Subcutaneous adipose tissue (tissue), 4 donors: ENCODE results near the gene CENPB. TPM values are rescaled to one million over a fixed set of nuclear protein-coding genes. Genes with fewer than 3 reads are reported as not detected.

Source experiments
- CTCF ChIP-seq: fragments of 450-650 bp; IDR thresholded peaks from one replicate; pipeline ENCODE4 v1.5.1; 2016; ENCODE audit warnings: low read depth, mild to moderate bottlenecking, control low read depth, antibody characterized with exemption, moderate library complexity
- total RNA-seq, 4 donors: library from RNA; depleted of rRNA; stranded (reverse); fragments of >200 nt; gene quantifications; one replicate each; pipeline ENCODE4 v1.1.0, GENCODE V29; 2016

Gene CENPB
- total RNA-seq, 4 donors from 2014 or later, result 36.5 to 101 (median 51.4) TPM

GRCh38 chr20:3739926-3740451 lies 46.6 kb downstream of the CENPB start:
- TF ChIP-seq CTCF, result no peak

GRCh38 chr20:3739054-3739925 lies 47.2 kb downstream of the CENPB start:
- TF ChIP-seq CTCF, result no peak

GRCh38 chr20:3738111-3739053 lies 48.2 kb downstream of the CENPB start:
- TF ChIP-seq CTCF, result no peak

- no peak for TF ChIP-seq CTCF
Measured at GRCh38 chr20:3735768-3736167, 50.8 kb downstream of the CENPB start.

- no peak for TF ChIP-seq CTCF
Measured at GRCh38 chr20:3734111-3734843, 52.3 kb downstream of the CENPB start.

Other genes starting within 250 kb of the CENPB start
- not detected for gene GFRA4, start 123.3 kb downstream of the CENPB start, total RNA-seq
- gene ADAM33, start 104.7 kb downstream of the CENPB start, total RNA-seq, result 10 to 100 TPM; 23.6 to 43.9 (median 39.0) TPM
- gene SIGLEC1, start 74.1 kb downstream of the CENPB start, total RNA-seq, result 10 to 100 TPM; 33.2 to 47.8 (median 37.5) TPM
- 10 to 100 TPM in 1 of 4 donors, 1 to 10 TPM in 3; 8.0 to 33.7 (median 8.6) TPM for gene HSPA12B, start 54.1 kb downstream of the CENPB start, total RNA-seq
- 100 to 1,000 TPM in 1 of 4 donors, 10 to 100 TPM in 3; 20.1 to 115 (median 22.8) TPM for gene ADISSP, start 19.0 kb downstream of the CENPB start, total RNA-seq
- 1 to 10 TPM in 1 of 4 donors, not detected in 3; 1.3 TPM for gene SPEF1, start 5.3 kb downstream of the CENPB start, total RNA-seq
- gene CDC25B, start 9.6 kb upstream of the CENPB start, total RNA-seq, result 10 to 100 TPM; 14.7 to 25.6 (median 19.2) TPM
- 10 to 100 TPM in 2 of 4 donors, 1 to 10 TPM in 2; 8.0 to 15.1 (median 10.6) TPM for gene AP5S1, start 33.8 kb upstream of the CENPB start, total RNA-seq
- gene MAVS, start 60.1 kb upstream of the CENPB start, total RNA-seq, result 10 to 100 TPM; 20.7 to 58.0 (median 27.2) TPM
- gene PANK2, start 102.6 kb upstream of the CENPB start, total RNA-seq, result 10 to 100 TPM; 31.3 to 59.5 (median 47.6) TPM
- gene RNF24, start 228.8 kb upstream of the CENPB start, total RNA-seq, result 10 to 100 TPM; 10.3 to 18.4 (median 13.1) TPM